Keratinocyte (primary cell): Measurements from ENCODE around the gene BCL2L11. TPM values are rescaled to one million over a fixed set of nuclear protein-coding genes. Genes with fewer than 3 reads are reported as not detected.

ENCODE experiments used
- DNase-seq: peaks from one replicate; pipeline ENCODE4 v3.0.0-alpha.2; 2011; ENCODE audit warnings: low read depth, missing footprints, low spot score
- FAIRE-seq: peaks from 2 replicates; lab custom pipeline; 2011; peaks lifted over from hg19 to GRCh38; lab: Jason Lieb, UNC
- H2AFZ ChIP-seq: 2 replicates; pipeline ENCODE4 v1.6.0; 2012; ENCODE audit warnings: low read length, control low read depth, inconsistent platforms; ENCODE audit not compliant: control insufficient read depth
- H3K27ac ChIP-seq: 2 replicates; pipeline ENCODE4 v1.5.1; 2011; ENCODE audit warnings: low read length; ENCODE audit not compliant: control insufficient read depth, insufficient read depth
- H3K27me3 ChIP-seq: 3 replicates; pipeline ENCODE4 v1.6.0; 2011; ENCODE audit warnings: low read length; ENCODE audit not compliant: control insufficient read depth, insufficient read depth; ENCODE audit errors: extremely low read depth
- H3K36me3 ChIP-seq, 2 experiments: 2 replicates in 1 of 2; 3 replicates in 1 of 2; pipeline ENCODE4 v1.5.1; 2011; ENCODE audit warnings: low read length in 2 of 2, mild to moderate bottlenecking in 1 of 2; ENCODE audit not compliant: control insufficient read depth in 2 of 2, insufficient read depth in 2 of 2; ENCODE audit errors: extremely low read depth in 1 of 2
- H3K4me1 ChIP-seq: 3 replicates; pipeline ENCODE4 v1.5.1; 2011; ENCODE audit warnings: low read length; ENCODE audit not compliant: control insufficient read depth, insufficient read depth; ENCODE audit errors: extremely low read depth
- H3K4me2 ChIP-seq: 3 replicates; pipeline ENCODE4 v1.6.0; 2011; ENCODE audit warnings: low read depth, low read length; ENCODE audit not compliant: control insufficient read depth, insufficient read depth; ENCODE audit errors: extremely low read depth
- H3K4me3 ChIP-seq, 3 experiments: fragments of 200-600 bp in 1 of 3; sonication (generic) in 1 of 3; 2 replicates in 2 of 3; 3 replicates in 1 of 3; pipeline ENCODE4 v1.5.1; 2011 to 2016; ENCODE audit warnings: low read length in 3 of 3, mild to moderate bottlenecking in 3 of 3, control low read depth in 2 of 3, inconsistent platforms in 1 of 3, low read depth in 1 of 3, mixed read lengths in 1 of 3, mixed run types in 1 of 3, moderate library complexity in 1 of 3; ENCODE audit not compliant: control insufficient read depth in 2 of 3, insufficient read depth in 2 of 3; ENCODE audit errors: extremely low read depth in 1 of 3
- H3K79me2 ChIP-seq: 2 replicates; pipeline ENCODE4 v1.6.0; 2012; ENCODE audit warnings: low read length; ENCODE audit not compliant: control insufficient read depth, insufficient read depth
- H3K9ac ChIP-seq: 3 replicates; pipeline ENCODE4 v1.6.0; 2011; ENCODE audit warnings: low read length; ENCODE audit not compliant: control insufficient read depth, insufficient read depth; ENCODE audit errors: extremely low read depth
- H3K9me1 ChIP-seq: 3 replicates; pipeline ENCODE4 v1.6.0; 2011; ENCODE audit warnings: low read length; ENCODE audit not compliant: control insufficient read depth, insufficient read depth; ENCODE audit errors: extremely low read depth
- H3K9me3 ChIP-seq: 2 replicates; pipeline ENCODE4 v1.5.1; 2012; ENCODE audit warnings: low read depth, low read length; ENCODE audit not compliant: control insufficient read depth
- H4K20me1 ChIP-seq: 3 replicates; pipeline ENCODE4 v1.6.0; 2011; ENCODE audit warnings: low read length; ENCODE audit not compliant: control insufficient read depth, insufficient read depth; ENCODE audit errors: extremely low read depth
- CTCF ChIP-seq, 3 experiments: IDR thresholded peaks in 1 of 3; conservative IDR thresholded peaks in 1 of 3; optimal IDR thresholded peaks in 1 of 3; 2 replicates in 2 of 3; 3 replicates in 1 of 3; pipeline versions ENCODE3 to v1.5.1; 2011; ENCODE audit warnings: low read length in 3 of 3, mild to moderate bottlenecking in 3 of 3, moderate library complexity in 2 of 3, control low read depth in 1 of 3, inconsistent platforms in 1 of 3; ENCODE audit not compliant: insufficient read depth in 2 of 3; ENCODE audit errors: extremely low read depth in 1 of 3
- EZH2 ChIP-seq: IDR thresholded peaks from one replicate; pipeline ENCODE4 v1.6.1; 2012; ENCODE audit warnings: inconsistent platforms, mild to moderate bottlenecking, low read length, moderate library complexity
- dilution Hi-C: fragments of 300-500 bp; cut with MboI; formaldehyde crosslinking; loops from one replicate; pipeline ENCODE4 v1.7.0; 2020; ENCODE audit warnings: low sequenced_read_pairs; ENCODE audit not compliant: extremely low pct_ligation_motif_present
- polyA plus RNA-seq, 5 experiments: library from polyadenylated mRNA; depleted of rRNA in 3 of 5; stranded (reverse) in 3 of 5; stranded (forward) in 1 of 5; unstranded in 1 of 5; fragments of >200 nt; gene quantifications; 1 replicate in 1 of 5; 2 replicates in 3 of 5; 3 replicates in 1 of 5; pipeline versions ENCODE4 v1.2.1 to v1.2.3, GENCODE V29; 2011 to 2012; ENCODE audit warnings: missing spikeins in 2 of 5, low read depth in 1 of 5, low replicate concordance in 1 of 5

The BCL2L11 gene
- polyA plus RNA-seq, 1 donor (not counting 4 experiments of a cell fraction or from before 2014, with no cell fraction given): 1.9 TPM

DNA sequence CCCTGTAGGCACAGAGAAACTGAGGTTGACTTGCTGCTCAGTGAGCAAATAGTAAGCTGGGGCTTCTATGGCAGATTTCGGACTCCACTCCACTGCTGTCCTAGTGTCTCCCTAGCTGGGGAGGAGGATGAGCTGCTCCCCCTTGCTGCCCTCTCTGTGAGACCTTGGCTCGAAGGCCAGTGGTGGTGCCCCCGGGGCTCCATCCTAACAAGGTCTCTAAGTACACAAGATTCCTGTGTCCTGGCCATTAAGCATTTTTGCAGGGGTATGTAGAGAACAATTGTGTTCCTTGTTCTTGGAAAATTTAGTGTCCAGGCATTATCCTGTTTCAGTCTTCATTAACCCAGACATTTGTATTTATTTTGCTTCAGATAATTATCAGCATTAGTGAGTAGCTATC lies 21.3 kb upstream of the BCL2L11 start:
- Histone ChIP-seq H3K27ac (no peak overlapping the region), H3K9me1 (no peaks in the 10 kb centered on the region), H3K27me3 (no peaks in the 10 kb centered on the region), H3K9me3 (no peaks in the 10 kb centered on the region), H3K9ac (no peak overlapping the region), H3K4me3 (no peak overlapping the region), H3K4me2 (no peak overlapping the region), H3K36me3 (no peaks in the 10 kb centered on the region), H3K79me2 (no peaks in the 10 kb centered on the region), H3K4me1 (no peaks in the 10 kb centered on the region), H2AFZ (no peak overlapping the region), H4K20me1 (no peaks in the 10 kb centered on the region)
- no peak for DNase-seq
- TF ChIP-seq CTCF (optimal IDR thresholded peaks at IDR 0.05 in 1 of 3, IDR thresholded peaks at IDR 0.05 in 1 of 3, conservative IDR thresholded peaks at IDR 0.05 in 1 of 3; ENCODE audit: extremely low read depth in 1 of 3, insufficient read depth in 2 of 3, low read length in 3 of 3) (no peak), EZH2 (no peak)
- dilution Hi-C loops: no loop called here
- no peak for FAIRE-seq

DNA sequence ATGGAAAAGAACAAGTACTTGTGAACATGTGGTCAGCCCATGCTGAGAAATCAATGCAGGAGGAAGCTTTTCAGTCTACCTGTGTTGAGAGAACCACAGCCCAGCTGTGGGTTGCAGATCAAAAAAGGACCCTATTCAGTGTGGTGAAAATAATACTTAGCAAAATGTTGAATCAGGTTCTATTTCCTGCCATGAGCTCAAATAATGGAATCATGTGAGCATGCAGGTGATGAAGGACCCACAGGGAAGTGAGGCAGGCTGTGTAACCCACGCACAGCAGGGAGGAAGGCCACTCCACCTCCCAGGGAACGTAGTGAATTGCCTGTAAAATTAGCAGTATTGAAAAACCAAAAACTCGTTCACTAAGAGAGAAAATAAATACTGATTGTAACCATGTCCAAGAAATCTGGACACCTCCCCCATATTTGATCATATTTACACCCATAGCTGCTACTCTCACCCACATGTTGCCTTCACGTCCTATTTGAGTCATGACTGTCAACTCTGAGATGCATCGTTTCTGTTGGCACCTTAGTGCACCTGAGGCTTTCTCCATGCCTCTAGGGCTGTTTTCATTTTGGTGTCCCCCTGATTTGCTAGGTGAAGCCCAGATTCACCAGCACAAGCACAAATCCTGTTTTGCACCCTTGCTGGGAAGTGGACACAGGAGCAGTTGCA lies 20.5 kb upstream of the BCL2L11 start:
- Histone ChIP-seq H3K36me3 (no peaks in the 10 kb centered on the region), H3K4me3 (no peak overlapping the region), H2AFZ (no peak overlapping the region), H3K9me3 (no peaks in the 10 kb centered on the region), H4K20me1 (no peaks in the 10 kb centered on the region), H3K4me2 (no peak overlapping the region), H3K27me3 (no peaks in the 10 kb centered on the region), H3K9ac (no peak overlapping the region), H3K79me2 (no peaks in the 10 kb centered on the region), H3K4me1 (no peaks in the 10 kb centered on the region), H3K27ac (no peak overlapping the region), H3K9me1 (no peaks in the 10 kb centered on the region)
- dilution Hi-C loops: no loop called here
- DNase-seq (no peak), FAIRE-seq (no peak)
- TF ChIP-seq CTCF (optimal IDR thresholded peaks at IDR 0.05 in 1 of 3, IDR thresholded peaks at IDR 0.05 in 1 of 3, conservative IDR thresholded peaks at IDR 0.05 in 1 of 3; ENCODE audit: extremely low read depth in 1 of 3, insufficient read depth in 2 of 3, low read length in 3 of 3) (no peak), EZH2 (no peak)
